SU-DHL-6 (cell line): ENCODE measurements around the gene EME2.

ENCODE experiments used
- H2AFZ ChIP-seq: fragments of 200-600 bp; sonication (generic); 2 replicates; pipeline ENCODE4 v1.6.1; 2014; ENCODE audit warnings: low read depth, mild to moderate bottlenecking, moderate library complexity, mixed read lengths, antibody characterized with exemption, low read length; ENCODE audit not compliant: severe bottlenecking
- H3F3A ChIP-seq: fragments of 200-600 bp; shearing (Covaris generic); 2 replicates; pipeline ENCODE4 v1.6.0; 2016; ENCODE audit warnings: antibody characterized with exemption, mild to moderate bottlenecking; ENCODE audit not compliant: insufficient read depth
- H3K27ac ChIP-seq: fragments of 200-600 bp; sonication (generic); 2 replicates; pipeline ENCODE4 v1.5.1; 2016; ENCODE audit warnings: low read depth, mild to moderate bottlenecking, low read length, moderate library complexity, mixed read lengths
- H3K27me3 ChIP-seq: fragments of 200-600 bp; sonication (generic), shearing (Covaris generic); 2 replicates; pipeline ENCODE4 v1.6.0; 2014; ENCODE audit warnings: mild to moderate bottlenecking, low read length
- H3K36me3 ChIP-seq: fragments of 200-600 bp; sonication (generic); 2 replicates; pipeline ENCODE4 v1.6.1; 2014; ENCODE audit warnings: mild to moderate bottlenecking, low read length, mixed read lengths
- H3K4me2 ChIP-seq: fragments of 300-600, 200-600 bp; shearing (Covaris generic), sonication (generic); 2 replicates; pipeline ENCODE4 v1.6.0; 2014; ENCODE audit warnings: low read length, low read depth, mild to moderate bottlenecking; ENCODE audit not compliant: poor library complexity, severe bottlenecking
- H3K4me3 ChIP-seq: fragments of 200-600 bp; sonication (generic); 2 replicates; pipeline ENCODE4 v1.5.1; 2014; ENCODE audit warnings: antibody characterized with exemption, low read length, mild to moderate bottlenecking, mixed read lengths; ENCODE audit not compliant: insufficient read depth, poor library complexity, severe bottlenecking
- H3K79me2 ChIP-seq: fragments of 200-600 bp; sonication (generic); 2 replicates; pipeline ENCODE4 v1.6.1; 2014; ENCODE audit warnings: mild to moderate bottlenecking, low read length, moderate library complexity; ENCODE audit not compliant: insufficient read depth
- H3K9ac ChIP-seq: fragments of 200-600 bp; sonication (generic); 2 replicates; pipeline ENCODE4 v1.7.0; 2014; ENCODE audit warnings: mild to moderate bottlenecking, low read length
- H3K9me2 ChIP-seq: fragments of 200-600 bp; sonication (generic); replicated peaks from 2 replicates; pipeline ENCODE4 v1.6.1; 2014; ENCODE audit warnings: low read length; ENCODE audit not compliant: insufficient read depth
- H3K9me3 ChIP-seq: fragments of 200-600 bp; sonication (generic); 2 replicates; pipeline ENCODE4 v1.6.1; 2014; ENCODE audit warnings: low read length, mixed read lengths; ENCODE audit not compliant: insufficient read depth
- H4K20me1 ChIP-seq: fragments of 200-600 bp; sonication (generic); 2 replicates; pipeline ENCODE4 v1.6.1; 2014; ENCODE audit warnings: low read depth, mild to moderate bottlenecking, antibody characterized with exemption, low read length, moderate library complexity, mixed read lengths
- EZH2phosphoT487 ChIP-seq: fragments of 200-600 bp; sonication (generic), shearing (Covaris generic); conservative IDR thresholded peaks from 2 replicates; pipeline ENCODE4 v1.6.1; 2018; ENCODE audit warnings: mild to moderate bottlenecking, antibody characterized with exemption, low read length, moderate library complexity, mixed read lengths
- TF ChIP-seq, protein P1 (sequence below): fragments of 200-600 bp; sonication (generic); IDR thresholded peaks from one replicate; pipeline ENCODE4 v1.5.1; 2017; ENCODE audit warnings: antibody characterized with exemption, mild to moderate bottlenecking, low read length, moderate library complexity; ENCODE audit not compliant: insufficient read depth, poor library complexity, severe bottlenecking

The EME2 gene

DNA sequence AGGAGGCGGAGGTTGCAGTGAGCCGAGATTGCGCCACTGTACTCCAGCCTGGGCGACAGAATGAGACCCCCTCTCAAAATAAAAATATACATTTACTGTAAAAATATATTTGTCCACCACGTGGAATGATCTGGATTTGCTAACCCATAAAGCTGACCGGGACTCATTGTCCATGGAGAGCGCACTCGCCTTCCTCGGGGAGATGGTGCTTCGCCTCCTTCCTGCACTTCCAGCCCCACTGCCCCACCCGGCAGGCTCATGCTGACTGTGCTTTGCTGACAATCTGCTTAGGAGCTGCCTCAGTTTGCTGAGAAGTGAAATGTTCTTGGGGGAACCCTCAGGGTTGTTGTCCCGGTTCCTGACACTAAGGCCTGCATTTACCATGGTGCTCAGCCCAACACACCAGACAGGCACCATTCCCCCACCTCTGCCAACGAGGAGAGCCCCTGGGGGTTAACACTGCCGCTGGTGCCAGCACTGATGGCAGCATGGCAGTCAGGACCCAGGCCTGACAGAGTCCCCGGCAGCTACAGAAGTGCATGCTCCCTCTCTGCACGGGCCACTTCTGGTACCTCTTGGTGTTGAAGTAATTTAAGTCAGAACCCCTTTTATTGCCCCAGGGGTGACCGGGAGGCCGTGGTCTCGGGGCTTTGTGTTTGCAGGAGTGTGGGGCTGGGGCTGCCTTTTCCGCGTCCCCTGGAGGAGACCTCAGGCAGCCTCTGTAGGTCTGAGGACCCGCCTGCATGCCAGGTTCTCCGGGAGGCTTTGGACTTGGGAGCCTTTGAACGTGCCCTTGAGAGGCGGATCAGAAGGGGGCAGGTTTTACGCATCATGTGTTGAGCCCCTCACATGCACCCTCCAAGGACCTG is 12.6 kb downstream of the EME2 start:
- Histone ChIP-seq H3K4me2 (no peak overlapping the region), H3K79me2 (peaks cover 32% of the 10 kb centered on the region), H3K9ac (no peak overlapping the region), H4K20me1 (no peaks in the 10 kb centered on the region), H3K9me3 (no peaks in the 10 kb centered on the region), H2AFZ (no peak overlapping the region), H3K27ac (no peak overlapping the region), H3K27me3 (no peaks in the 10 kb centered on the region), H3F3A (no peaks in the 10 kb centered on the region), H3K4me3 (no peak overlapping the region), H3K9me2 (no peaks in the 10 kb centered on the region), H3K36me3 (no peaks in the 10 kb centered on the region)
- TF ChIP-seq, protein P1, sequence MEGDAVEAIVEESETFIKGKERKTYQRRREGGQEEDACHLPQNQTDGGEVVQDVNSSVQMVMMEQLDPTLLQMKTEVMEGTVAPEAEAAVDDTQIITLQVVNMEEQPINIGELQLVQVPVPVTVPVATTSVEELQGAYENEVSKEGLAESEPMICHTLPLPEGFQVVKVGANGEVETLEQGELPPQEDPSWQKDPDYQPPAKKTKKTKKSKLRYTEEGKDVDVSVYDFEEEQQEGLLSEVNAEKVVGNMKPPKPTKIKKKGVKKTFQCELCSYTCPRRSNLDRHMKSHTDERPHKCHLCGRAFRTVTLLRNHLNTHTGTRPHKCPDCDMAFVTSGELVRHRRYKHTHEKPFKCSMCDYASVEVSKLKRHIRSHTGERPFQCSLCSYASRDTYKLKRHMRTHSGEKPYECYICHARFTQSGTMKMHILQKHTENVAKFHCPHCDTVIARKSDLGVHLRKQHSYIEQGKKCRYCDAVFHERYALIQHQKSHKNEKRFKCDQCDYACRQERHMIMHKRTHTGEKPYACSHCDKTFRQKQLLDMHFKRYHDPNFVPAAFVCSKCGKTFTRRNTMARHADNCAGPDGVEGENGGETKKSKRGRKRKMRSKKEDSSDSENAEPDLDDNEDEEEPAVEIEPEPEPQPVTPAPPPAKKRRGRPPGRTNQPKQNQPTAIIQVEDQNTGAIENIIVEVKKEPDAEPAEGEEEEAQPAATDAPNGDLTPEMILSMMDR, result no peak
- no peak for TF ChIP-seq EZH2phosphoT487

DNA sequence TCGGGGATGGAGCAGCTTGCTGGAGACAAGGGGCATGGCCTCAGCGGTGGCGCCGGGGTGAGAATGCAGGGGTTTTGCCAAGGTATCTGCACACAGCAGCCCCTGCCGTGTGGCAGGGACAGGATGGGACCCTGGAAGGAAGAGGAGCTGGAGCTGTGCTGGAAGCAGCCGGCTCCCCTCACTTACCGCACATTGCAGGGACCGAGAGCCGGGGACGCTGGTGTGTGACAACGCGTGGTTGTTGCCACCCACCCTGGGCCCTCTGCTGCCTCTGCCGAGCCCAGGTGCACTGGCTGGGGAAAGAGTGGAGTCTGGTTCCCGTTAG is 13.2 kb downstream of the EME2 start:
- H3K79me2 ChIP-seq, result peaks cover 32% of the 10 kb centered on the region
- H3K36me3 ChIP-seq, result no peaks in the 10 kb centered on the region
- no peaks in the 10 kb centered on the region for H3K27me3 ChIP-seq
- no peaks in the 10 kb centered on the region for H3K9me3 ChIP-seq
- no peak overlapping the region for H3K4me3 ChIP-seq
- H3K9me2 ChIP-seq, result no peaks in the 10 kb centered on the region
- no peaks in the 10 kb centered on the region for H3F3A ChIP-seq
- H2AFZ ChIP-seq, result no peak overlapping the region
- H3K9ac ChIP-seq, result no peak overlapping the region
- no peak overlapping the region for H3K4me2 ChIP-seq
- H4K20me1 ChIP-seq, result no peaks in the 10 kb centered on the region
- TF ChIP-seq, protein P1, result no peak
- H3K27ac ChIP-seq, result no peak overlapping the region

DNA sequence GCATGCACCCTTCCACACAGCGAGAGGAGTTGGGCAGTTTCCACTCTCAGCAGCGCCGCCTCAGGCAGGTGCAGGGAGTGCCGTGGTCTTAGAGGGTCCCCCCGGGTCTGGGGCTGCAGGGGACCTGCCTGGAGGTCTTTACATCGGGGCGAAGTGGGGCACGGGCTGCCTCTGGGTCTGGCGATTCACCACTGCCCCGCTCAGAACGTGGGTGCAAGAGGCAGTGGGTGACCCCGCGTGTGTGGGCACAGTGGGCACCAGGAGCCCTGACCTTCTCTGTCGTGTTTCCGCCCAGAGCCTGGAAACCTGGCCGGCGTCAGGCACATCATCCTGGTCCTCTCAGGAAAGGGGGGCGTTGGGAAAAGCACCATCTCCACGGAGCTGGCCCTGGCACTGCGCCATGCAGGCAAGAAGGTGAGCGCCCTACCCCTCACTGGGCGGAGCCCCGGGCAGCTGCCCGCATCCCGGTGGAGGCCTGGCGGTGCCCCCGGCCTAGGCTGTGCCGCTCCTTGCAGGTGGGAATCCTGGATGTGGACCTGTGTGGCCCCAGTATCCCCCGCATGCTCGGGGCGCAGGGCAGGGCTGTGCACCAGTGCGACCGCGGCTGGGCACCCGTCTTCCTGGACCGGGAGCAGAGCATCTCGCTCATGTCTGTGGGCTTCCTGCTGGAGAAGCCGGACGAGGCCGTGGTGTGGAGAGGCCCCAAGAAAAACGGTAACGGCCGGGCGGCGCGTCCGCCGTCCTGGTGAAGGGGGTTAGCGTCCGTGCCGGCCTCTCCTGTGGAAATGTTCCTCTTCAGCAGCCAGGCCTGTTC is 13.8 kb downstream of the EME2 start:
- TF ChIP-seq, protein P1, result no peak
- no peak for TF ChIP-seq EZH2phosphoT487
- H3K79me2 ChIP-seq, result peaks cover 32% of the 10 kb centered on the region
- no peak overlapping the region for H2AFZ ChIP-seq
- no peak overlapping the region for H3K9ac ChIP-seq
- no peaks in the 10 kb centered on the region for H3K9me2 ChIP-seq
- no peak overlapping the region for H3K4me2 ChIP-seq
- no peaks in the 10 kb centered on the region for H4K20me1 ChIP-seq
- no peaks in the 10 kb centered on the region for H3K9me3 ChIP-seq
- no peak overlapping the region for H3K27ac ChIP-seq
- H3F3A ChIP-seq, result no peaks in the 10 kb centered on the region
- no peaks in the 10 kb centered on the region for H3K27me3 ChIP-seq
- H3K4me3 ChIP-seq, result no peak overlapping the region
- no peaks in the 10 kb centered on the region for H3K36me3 ChIP-seq
